IMR-90 (cell line): Measurements from ENCODE around the gene DPYD. TPM values are rescaled to one million over a fixed set of nuclear protein-coding genes. Genes with fewer than 3 reads are reported as not detected.

Experiments used
- ATAC-seq: fragments of 200-7000 bp; cut with Tn5 transposase; 2 replicates; pipeline ENCODE4 v1.9.1; 2020; ENCODE audit warnings: low read depth, mild to moderate bottlenecking, moderate library complexity
- BruUV-seq: library from RNA; stranded (reverse); fragments of 400-500 nt; replicated peaks from 2 replicates; lab custom pipeline; 2021; lab: Mats Ljungman, UMichigan
- CTCF ChIA-PET: fragments of 300-600 bp; formaldehyde crosslinking; extraction: SDS; loops from one replicate; lab custom pipeline; 2021; ENCODE audit warnings: antibody characterized with exemption; lab: Yijun Ruan, JAX
- POLR2A ChIA-PET: fragments of 300-600 bp; sonication (Branson Sonifier 250); formaldehyde crosslinking; loops from one replicate; lab custom pipeline; 2022; ENCODE audit warnings: antibody characterized with exemption; ENCODE audit not compliant: unreplicated experiment; lab: Charles Lee
- DNase-seq: peaks from one replicate; pipeline ENCODE4 v3.0.0; 2013
- H2AFZ ChIP-seq: replicated peaks from 2 replicates; pipeline ENCODE3; 2013; ENCODE audit warnings: low read length, mild to moderate bottlenecking; ENCODE audit not compliant: poor library complexity
- H2AK5ac ChIP-seq: 2 replicates; pipeline ENCODE4 v1.6.1; 2013; ENCODE audit warnings: low read depth, low read length, inconsistent platforms
- H2AK9ac ChIP-seq: replicated peaks from 2 replicates; pipeline ENCODE3; 2013; ENCODE audit warnings: mild to moderate bottlenecking, low read depth, low read length, moderate library complexity; ENCODE audit not compliant: poor library complexity
- H2BK120ac ChIP-seq: 2 replicates; pipeline ENCODE4 v1.6.1; 2013; ENCODE audit warnings: low read depth, low read length, inconsistent platforms
- H2BK15ac ChIP-seq: 3 replicates; pipeline ENCODE4 v1.6.1; 2013; ENCODE audit warnings: low read depth, low read length, inconsistent platforms
- H2BK20ac ChIP-seq: 2 replicates; pipeline ENCODE4 v1.6.1; 2013; ENCODE audit warnings: low read depth, mild to moderate bottlenecking, inconsistent platforms, low read length, moderate library complexity
- H2BK5ac ChIP-seq: 2 replicates; pipeline ENCODE4 v1.6.1; 2013; ENCODE audit warnings: mild to moderate bottlenecking, low read depth, low read length, inconsistent platforms; ENCODE audit not compliant: poor library complexity, severe bottlenecking
- H3K14ac ChIP-seq: replicated peaks from 2 replicates; pipeline ENCODE4 v1.6.1; 2013; ENCODE audit warnings: low read depth, low read length, inconsistent platforms
- H3K18ac ChIP-seq: 2 replicates; pipeline ENCODE4 v1.6.1; 2013; ENCODE audit warnings: low read depth, low read length, control low read depth
- H3K23ac ChIP-seq: 2 replicates; pipeline ENCODE4 v1.6.1; 2013; ENCODE audit warnings: low read depth, low read length, inconsistent platforms
- H3K27ac ChIP-seq: 2 replicates; pipeline ENCODE4 v1.5.1; 2013; ENCODE audit warnings: mild to moderate bottlenecking, control low read depth, low read length; ENCODE audit not compliant: insufficient read depth
- H3K27me3 ChIP-seq: 2 replicates; pipeline ENCODE4 v1.6.1; 2013; ENCODE audit warnings: low read length; ENCODE audit not compliant: control insufficient read depth, insufficient read depth
- H3K36me3 ChIP-seq: 2 replicates; pipeline ENCODE4 v1.6.1; 2013; ENCODE audit warnings: low read length, mixed read lengths; ENCODE audit not compliant: control insufficient read depth, insufficient read depth
- H3K4ac ChIP-seq: 2 replicates; pipeline ENCODE4 v1.6.1; 2013; ENCODE audit warnings: low read depth, low read length, inconsistent platforms
- H3K4me1 ChIP-seq: 2 replicates; pipeline ENCODE4 v1.6.1; 2013; ENCODE audit warnings: low read length, mixed read lengths; ENCODE audit not compliant: control insufficient read depth, insufficient read depth
- H3K4me2 ChIP-seq: 2 replicates; pipeline ENCODE4 v1.6.1; 2013; ENCODE audit warnings: low read depth, mild to moderate bottlenecking, control low read depth, low read length, moderate library complexity
- H3K4me3 ChIP-seq: 2 replicates; pipeline ENCODE4 v1.5.1; 2013; ENCODE audit warnings: low read depth, mild to moderate bottlenecking, control low read depth, low read length, moderate library complexity; ENCODE audit not compliant: insufficient read depth
- H3K56ac ChIP-seq: 2 replicates; pipeline ENCODE4 v1.6.1; 2013; ENCODE audit warnings: low read length, inconsistent platforms; ENCODE audit not compliant: insufficient read depth; ENCODE audit errors: extremely low read depth
- H3K79me1 ChIP-seq, 2 experiments: 2 replicates each; pipeline ENCODE4 v1.6.1; 2013; ENCODE audit warnings: low read length in 2 of 2, inconsistent platforms in 1 of 2, low read depth in 1 of 2
- H3K9ac ChIP-seq: 2 replicates; pipeline ENCODE4 v1.6.1; 2013; ENCODE audit warnings: low read depth, low read length, control low read depth
- H3K9me1 ChIP-seq: 2 replicates; pipeline ENCODE4 v1.6.1; 2013; ENCODE audit warnings: low read length, inconsistent platforms; ENCODE audit not compliant: insufficient read depth
- H3K9me3 ChIP-seq: 2 replicates; pipeline ENCODE4 v1.6.1; 2013; ENCODE audit warnings: low read length; ENCODE audit not compliant: control insufficient read depth, insufficient read depth
- H4K20me1 ChIP-seq: 2 replicates; pipeline ENCODE4 v1.6.1; 2013; ENCODE audit warnings: low read length, inconsistent platforms; ENCODE audit not compliant: insufficient read depth
- H4K5ac ChIP-seq: 2 replicates; pipeline ENCODE4 v1.6.1; 2013; ENCODE audit warnings: mild to moderate bottlenecking, low read depth, low read length, control low read depth
- H4K8ac ChIP-seq, 2 experiments: 2 replicates each; pipeline ENCODE4 v1.6.1; 2013; ENCODE audit warnings: low read depth in 2 of 2, low read length in 2 of 2, control low read depth in 1 of 2, inconsistent platforms in 1 of 2
- H4K91ac ChIP-seq: 2 replicates; pipeline ENCODE4 v1.6.1; 2013; ENCODE audit warnings: low read depth, low read length, inconsistent platforms; ENCODE audit not compliant: insufficient read depth
- BHLHE40 ChIP-seq: fragments of 150-350 bp; IDR thresholded peaks from 2 replicates; pipeline ENCODE4 v1.6.1; 2016; ENCODE audit warnings: mild to moderate bottlenecking, low read depth, low read length
- CEBPB ChIP-seq: IDR thresholded peaks from 2 replicates; pipeline ENCODE4 v1.6.1; 2012; ENCODE audit warnings: low read depth, low read length, improper control_type of control experiment
- CHD1 ChIP-seq: IDR thresholded peaks from 2 replicates; pipeline ENCODE4 v1.6.1; 2012; ENCODE audit warnings: low read depth, low read length, improper control_type of control experiment
- CTCF ChIP-seq: conservative IDR thresholded peaks from 2 replicates; pipeline ENCODE4 v1.5.1; 2012; ENCODE audit warnings: mild to moderate bottlenecking, low read depth, low read length, improper control_type of control experiment
- ELK1 ChIP-seq: fragments of 150-350 bp; IDR thresholded peaks from 2 replicates; pipeline ENCODE4 v1.6.1; 2016; ENCODE audit warnings: low read depth, mild to moderate bottlenecking, low read length, moderate library complexity, borderline replicate concordance
- FOS ChIP-seq: fragments of 150-350 bp; IDR thresholded peaks from 2 replicates; pipeline ENCODE4 v1.6.1; 2016; ENCODE audit warnings: low read depth, low read length
- MAFK ChIP-seq: IDR thresholded peaks from 2 replicates; pipeline ENCODE4 v1.6.1; 2012; ENCODE audit warnings: low read depth, low read length, improper control_type of control experiment
- MAZ ChIP-seq: IDR thresholded peaks from 2 replicates; pipeline ENCODE4 v1.6.1; 2012; ENCODE audit warnings: low read depth, mild to moderate bottlenecking, low read length, improper control_type of control experiment, moderate library complexity, borderline replicate concordance
- MXI1 ChIP-seq: IDR thresholded peaks from 2 replicates; pipeline ENCODE4 v1.6.1; 2012; ENCODE audit warnings: low read depth, mild to moderate bottlenecking, low read length, moderate library complexity, borderline replicate concordance
- NFE2L2 ChIP-seq: fragments of 150-350 bp; IDR thresholded peaks from 2 replicates; pipeline ENCODE4 v1.6.1; 2016; ENCODE audit warnings: low read depth, mild to moderate bottlenecking, low read length
- POLR2A ChIP-seq: IDR thresholded peaks from 2 replicates; pipeline ENCODE4 v1.6.1; 2012; ENCODE audit warnings: mild to moderate bottlenecking, low read depth, low read length
- RAD21 ChIP-seq: IDR thresholded peaks from 2 replicates; pipeline ENCODE4 v1.6.1; 2012; ENCODE audit warnings: low read length, improper control_type of control experiment
- RCOR1 ChIP-seq: IDR thresholded peaks from 2 replicates; pipeline ENCODE4 v1.6.1; 2012; ENCODE audit warnings: mild to moderate bottlenecking, low read length, improper control_type of control experiment; ENCODE audit not compliant: insufficient replicate concordance
- RFX5 ChIP-seq: IDR thresholded peaks from 2 replicates; pipeline ENCODE4 v1.8.0; 2012; ENCODE audit warnings: low read depth, mild to moderate bottlenecking, low read length, moderate library complexity
- USF2 ChIP-seq: fragments of 150-350 bp; IDR thresholded peaks from 2 replicates; pipeline ENCODE4 v1.6.1; 2017; ENCODE audit warnings: mild to moderate bottlenecking, antibody characterized with exemption, low read length, low read depth
- WGBS, 2 experiments: methylation state at CpG; one replicate each; pipeline versions ENCODE4 v1.1.5 to v1.1.7; 2013; ENCODE audit warnings: missing lambda C conversion rate in 2 of 2; ENCODE audit not compliant: insufficient read length in 1 of 2; ENCODE audit errors: extremely low coverage in 2 of 2; 5-methylcytosine and 5-hydroxymethylcytosine counted together
- dilution Hi-C: fragments of 300-500 bp; cut with HindIII; formaldehyde crosslinking; loops from one replicate; pipeline ENCODE4 v1.14.3; 2018; ENCODE audit warnings: low sequenced_read_pairs; ENCODE audit not compliant: unreplicated experiment
- in situ Hi-C: fragments of 300-500 bp; cut with MboI; formaldehyde crosslinking; loops from 3 replicates; pipeline ENCODE4 v1.14.3; 2019; ENCODE audit warnings: low sequenced_read_pairs, inconsistent platforms, mixed read lengths
- intact Hi-C: fragments of 100-400 bp; cut with micrococcal nuclease; formaldehyde crosslinking; loops from 2 replicates; pipeline ENCODE4 v1.10.0; 2022
- polyA plus RNA-seq, 3 experiments: library from polyadenylated mRNA; depleted of rRNA; stranded (reverse); fragments of >200 nt; gene quantifications; 2 replicates each; pipeline ENCODE4 v1.2.3, GENCODE V29; 2012; ENCODE audit warnings: low replicate concordance in 1 of 3
- total RNA-seq: library from RNA; depleted of rRNA; stranded (reverse); fragments of >200 nt; gene quantifications from 2 replicates; pipeline ENCODE4 v1.2.3, GENCODE V29; 2012

DPYD gene
- total and polyA plus RNA-seq, 2 of the 4 experiments (the other 2 are of a cell fraction), result 9.3 to 47.3 TPM

DNA sequence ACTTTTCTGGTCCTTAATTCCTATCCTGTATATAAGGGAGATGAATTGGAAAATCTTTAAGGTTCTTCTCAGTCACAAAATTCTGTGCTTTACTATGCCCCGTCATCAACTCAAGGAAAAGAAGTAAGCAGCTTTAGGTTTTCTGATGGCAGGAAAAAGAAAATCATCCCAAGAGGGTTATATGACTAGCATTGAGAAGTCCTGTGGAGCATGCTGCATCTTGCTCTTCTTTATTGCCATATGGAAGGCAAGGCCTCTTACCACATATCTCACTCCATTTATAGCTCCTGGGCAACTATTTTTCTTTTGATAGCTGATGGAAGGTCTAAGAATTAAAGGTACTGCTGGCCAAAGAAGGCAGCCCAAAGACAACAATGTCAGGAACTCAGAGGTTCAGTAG is 552.5 kb downstream of the DPYD start:
- Histone ChIP-seq H3K4me2 (no peak overlapping the region), H3K27ac (no peak overlapping the region), H2BK5ac (no peak overlapping the region), H2BK15ac (no peak overlapping the region), H3K9ac (no peak overlapping the region), H2AK5ac (no peak overlapping the region), H4K8ac (no peak overlapping the region), H3K56ac (no peak overlapping the region), H3K4ac (no peak overlapping the region), H2AK9ac (no peak overlapping the region), H3K14ac (no peak overlapping the region), H3K23ac (no peak overlapping the region), H4K5ac (no peak overlapping the region), H4K20me1 (no peaks in the 10 kb centered on the region), H3K4me3 (no peak overlapping the region), H3K36me3 (no peaks in the 10 kb centered on the region), H3K4me1 (peaks cover 4% of the 10 kb centered on the region), H4K91ac (no peak overlapping the region), H3K9me1 (no peaks in the 10 kb centered on the region), H2BK20ac (no peak overlapping the region), H3K79me1 (no peaks in the 10 kb centered on the region), H2BK120ac (no peak overlapping the region), H2AFZ (no peak overlapping the region), H3K9me3 (no peaks in the 10 kb centered on the region), H3K27me3 (no peaks in the 10 kb centered on the region), H3K18ac (no peak overlapping the region)
- intact Hi-C loops (no loop called here), in situ Hi-C loops (no loop called here), dilution Hi-C loops (no loop called here)
- no peak for TF ChIP-seq ELK1
- no peak for TF ChIP-seq RAD21
- no peak for TF ChIP-seq CHD1
- TF ChIP-seq FOS, result no peak
- TF ChIP-seq RFX5, result no peak
- TF ChIP-seq BHLHE40, result no peak
- TF ChIP-seq MXI1, result no peak
- no peak for TF ChIP-seq NFE2L2
- TF ChIP-seq CTCF, result no peak
- no peak for TF ChIP-seq MAZ
- no peak for TF ChIP-seq MAFK
- TF ChIP-seq CEBPB, result no peak
- no peak for TF ChIP-seq RCOR1
- no peak for TF ChIP-seq USF2
- TF ChIP-seq POLR2A, result no peak
- POLR2A ChIA-PET, result no interaction called here
- CTCF ChIA-PET, result no interaction called here
- no CpG with 5 or more reads among the region's 1 CpG for WGBS, 2 experiments
- DNase-seq (no peak), ATAC-seq (no peak)
- BruUV-seq, result no TSS peak
